HepG2 (cell line): ENCODE measurements around the gene LURAP1L. TPM values are rescaled to one million over a fixed set of nuclear protein-coding genes. Genes with fewer than 3 reads are reported as not detected.

Experiments
- ATAC-seq: fragments of 200-7000 bp; cut with Tn5 transposase; 3 replicates; pipeline ENCODE4 v1.9.1; 2020; ENCODE audit warnings: mild to moderate bottlenecking, moderate library complexity
- BruUV-seq: library from RNA; stranded (reverse); fragments of 400-500 nt; replicated peaks from 2 replicates; lab custom pipeline; 2021; lab: Mats Ljungman, UMichigan
- CTCF ChIA-PET: fragments of 300-600 bp; formaldehyde crosslinking; extraction: SDS; loops from one replicate; lab custom pipeline; 2021; ENCODE audit warnings: low total read pairs, inconsistent platforms, low intra/inter-chr PET ratio; lab: Yijun Ruan, JAX
- POLR2A ChIA-PET: fragments of 350-600 bp; sonication (Branson Sonifier 250); formaldehyde crosslinking; loops from one replicate; lab custom pipeline; 2020; ENCODE audit warnings: antibody characterized with exemption, inconsistent platforms; lab: Yijun Ruan, JAX
- DNase-seq: peaks from one replicate; pipeline ENCODE4 v3.0.0-alpha.2; 2015; ENCODE audit warnings: low spot score
- FAIRE-seq: peaks from 3 replicates; lab custom pipeline; 2011; peaks lifted over from hg19 to GRCh38; lab: Jason Lieb, UNC
- H2AFZ ChIP-seq: one replicate; pipeline ENCODE4 v1.6.1; 2011; ENCODE audit warnings: low read length, inconsistent platforms
- H3K27ac ChIP-seq: fragments of 300-600 bp; 3 replicates; pipeline ENCODE4 v1.8.0; 2011; ENCODE audit warnings: mixed run types, mild to moderate bottlenecking, mixed read lengths, low read length, inconsistent platforms; ENCODE audit not compliant: insufficient read depth; ENCODE audit errors: extremely low read length
- H3K27me3 ChIP-seq, 2 experiments: fragments of 200-600 bp in 1 of 2; 2 replicates in 1 of 2; 3 replicates in 1 of 2; pipeline versions ENCODE4 v1.6.0 to v1.8.0; 2011; ENCODE audit warnings: low read length in 2 of 2, mild to moderate bottlenecking in 2 of 2, moderate library complexity in 2 of 2, inconsistent platforms in 1 of 2; ENCODE audit not compliant: insufficient read depth in 2 of 2, control insufficient read depth in 1 of 2
- H3K36me3 ChIP-seq, 2 experiments: fragments of 200-600 bp in 1 of 2; replicated peaks in 1 of 2; 2 replicates in 1 of 2; 3 replicates in 1 of 2; pipeline versions ENCODE4 v1.5.1 to v1.8.0; 2011; ENCODE audit warnings: low read length in 2 of 2, inconsistent platforms in 1 of 2; ENCODE audit not compliant: insufficient read depth in 2 of 2, control insufficient read depth in 1 of 2
- H3K4me1 ChIP-seq: 2 replicates; pipeline ENCODE4 v1.5.1; 2012; ENCODE audit warnings: low read length, inconsistent platforms; ENCODE audit not compliant: insufficient read depth
- H3K4me2 ChIP-seq: 2 replicates; pipeline ENCODE4 v1.6.0; 2011; ENCODE audit warnings: low read depth, low read length, inconsistent platforms
- H3K4me3 ChIP-seq, 3 experiments: fragments of 200-600 bp in 1 of 3; sonication (generic), shearing (Covaris generic) in 1 of 3; replicated peaks in 1 of 3; 2 replicates each; pipeline ENCODE4 v1.5.1; 2011 to 2016; ENCODE audit warnings: low read length in 3 of 3, inconsistent platforms in 2 of 3, low read depth in 2 of 3, mild to moderate bottlenecking in 2 of 3, control low read depth in 1 of 3, mixed read lengths in 1 of 3; ENCODE audit not compliant: insufficient read depth in 1 of 3
- H3K79me2 ChIP-seq: one replicate; pipeline ENCODE4 v1.6.1; 2011; ENCODE audit warnings: low read length, inconsistent platforms; ENCODE audit not compliant: insufficient read depth
- H3K9ac ChIP-seq: 2 replicates; pipeline ENCODE4 v1.6.0; 2011; ENCODE audit warnings: mild to moderate bottlenecking, low read depth, low read length, inconsistent platforms; ENCODE audit not compliant: insufficient read depth
- H3K9me3 ChIP-seq: 2 replicates; pipeline ENCODE4 v1.5.1; 2012; ENCODE audit warnings: mild to moderate bottlenecking, low read length
- H4K20me1 ChIP-seq: 2 replicates; pipeline ENCODE4 v1.6.0; 2011; ENCODE audit warnings: inconsistent platforms, mild to moderate bottlenecking, low read length, moderate library complexity; ENCODE audit not compliant: insufficient read depth
- AGO2 ChIP-seq: fragments of 200-400 bp; formaldehyde crosslinking; optimal IDR thresholded peaks from 2 replicates; pipeline ENCODE3; 2017; ENCODE audit warnings: mild to moderate bottlenecking, low read depth, low read length, moderate library complexity
- AKAP8 ChIP-seq: sonication (generic); formaldehyde crosslinking; IDR thresholded peaks from 2 replicates; pipeline ENCODE4 v1.5.1; 2020; ENCODE audit warnings: mild to moderate bottlenecking, missing genetic modification reagents
- HOXA5 ChIP-seq: sonication (generic); formaldehyde crosslinking; IDR thresholded peaks from 2 replicates; pipeline ENCODE4 v1.4.0; 2020; ENCODE audit warnings: missing genetic modification reagents
- MED8 ChIP-seq: sonication (generic); formaldehyde crosslinking; IDR thresholded peaks from 2 replicates; pipeline ENCODE4 v1.8.1; 2023; ENCODE audit warnings: mild to moderate bottlenecking, missing genetic modification reagents; ENCODE audit not compliant: insufficient replicate concordance
- PBX3 ChIP-seq: sonication (generic); formaldehyde crosslinking; IDR thresholded peaks from 2 replicates; pipeline ENCODE4 v1.8.1; 2023; ENCODE audit warnings: missing genetic modification reagents, inconsistent platforms, borderline replicate concordance
- ZBTB1 ChIP-seq: sonication (generic); formaldehyde crosslinking; IDR thresholded peaks from 2 replicates; pipeline ENCODE4 v1.4.0; 2020; ENCODE audit warnings: missing genetic modification reagents, borderline replicate concordance
- ZFAT ChIP-seq: sonication (generic); formaldehyde crosslinking; conservative IDR thresholded peaks from 2 replicates; pipeline ENCODE4 v1.8.1; 2023; ENCODE audit warnings: missing genetic modification reagents, inconsistent platforms
- ZKSCAN5 ChIP-seq: sonication (generic); formaldehyde crosslinking; IDR thresholded peaks from 2 replicates; pipeline ENCODE4 v1.5.1; 2020; ENCODE audit warnings: mild to moderate bottlenecking, missing genetic modification reagents
- ZNF562 ChIP-seq: sonication (generic); formaldehyde crosslinking; IDR thresholded peaks from 2 replicates; pipeline ENCODE4 v1.8.0; 2022; ENCODE audit warnings: missing genetic modification reagents, borderline replicate concordance
- ZNF816 ChIP-seq: sonication (generic); formaldehyde crosslinking; IDR thresholded peaks from 2 replicates; pipeline ENCODE4 v1.8.0; 2022; ENCODE audit warnings: missing genetic modification reagents, mild to moderate bottlenecking, borderline replicate concordance
- ZNF83 ChIP-seq: sonication (generic); formaldehyde crosslinking; IDR thresholded peaks from 2 replicates; pipeline ENCODE4 v1.4.0; 2020; ENCODE audit warnings: missing genetic modification reagents, mild to moderate bottlenecking, borderline replicate concordance
- WGBS: methylation state at CpG from one replicate; pipeline ENCODE4 v1.1.6; 2017; ENCODE audit warnings: low lambda C conversion rate; 5-methylcytosine and 5-hydroxymethylcytosine counted together
- in situ Hi-C: cut with HindIII; loops from 2 replicates; pipeline ENCODE4 v1.10.0; 2017; ENCODE audit warnings: low pct_unique_long_range_greater_than_20kb; ENCODE audit not compliant: extremely low pct_ligation_motif_present
- intact Hi-C: fragments of 100-400 bp; cut with micrococcal nuclease; formaldehyde crosslinking; loops from one replicate; pipeline ENCODE4 v1.10.0; 2022; ENCODE audit not compliant: unreplicated experiment
- polyA plus RNA-seq, 8 experiments: library from polyadenylated mRNA; depleted of rRNA in 3 of 8; stranded (reverse) in 7 of 8; unstranded in 1 of 8; fragments of >200 nt; fragmentation: Illumina TruSeq in 4 of 8; extraction: Trizol in 4 of 8; gene quantifications; 2 replicates each; pipeline versions ENCODE4 v1.2.1 to v1.2.3, GENCODE V29; 2011 to 2016; ENCODE audit warnings: low read depth in 4 of 8, missing spikeins in 1 of 8, mixed read lengths in 1 of 8; ENCODE audit not compliant: insufficient read depth in 1 of 8
- total RNA-seq, 5 experiments: library from RNA; depleted of rRNA; stranded (reverse); fragments of >200 nt; fragmentation: Illumina TruSeq; extraction: Trizol; gene quantifications; 2 replicates each; pipeline ENCODE4 v1.2.3, GENCODE V29; 2016; ENCODE audit warnings: low read depth in 1 of 5
- TF ChIP-seq, protein P1 (sequence below): sonication (generic); formaldehyde crosslinking; IDR thresholded peaks from 2 replicates; pipeline ENCODE4 v1.5.1; 2020; ENCODE audit warnings: missing genetic modification reagents, mild to moderate bottlenecking, borderline replicate concordance
- TF ChIP-seq, protein P2 (sequence below): sonication (generic); formaldehyde crosslinking; IDR thresholded peaks from 2 replicates; pipeline ENCODE4 v1.4.0; 2020; ENCODE audit warnings: mild to moderate bottlenecking, missing genetic modification reagents

Gene LURAP1L
- total and polyA plus RNA-seq, 2 of the 13 experiments (the other 11 are each of a cell fraction or from before 2014, with no cell fraction given), result 6.7 to 16.6 TPM

GRCh38 chr9:12781226-12781733 is 6.5 kb downstream of the LURAP1L start:
- no peak for TF ChIP-seq ZFAT (CRISPR knock-in tag)
- no peak for TF ChIP-seq ZNF562 (CRISPR knock-in tag)
- TF ChIP-seq HOXA5, result no peak
- TF ChIP-seq PBX3 (CRISPR knock-in tag), result no peak
- TF ChIP-seq ZKSCAN5 (CRISPR knock-in tag), result no peak
- no peak for TF ChIP-seq ZBTB1 (CRISPR knock-in tag)
- TF ChIP-seq AKAP8 (CRISPR knock-in tag), result no peak
- TF ChIP-seq, protein P1, sequence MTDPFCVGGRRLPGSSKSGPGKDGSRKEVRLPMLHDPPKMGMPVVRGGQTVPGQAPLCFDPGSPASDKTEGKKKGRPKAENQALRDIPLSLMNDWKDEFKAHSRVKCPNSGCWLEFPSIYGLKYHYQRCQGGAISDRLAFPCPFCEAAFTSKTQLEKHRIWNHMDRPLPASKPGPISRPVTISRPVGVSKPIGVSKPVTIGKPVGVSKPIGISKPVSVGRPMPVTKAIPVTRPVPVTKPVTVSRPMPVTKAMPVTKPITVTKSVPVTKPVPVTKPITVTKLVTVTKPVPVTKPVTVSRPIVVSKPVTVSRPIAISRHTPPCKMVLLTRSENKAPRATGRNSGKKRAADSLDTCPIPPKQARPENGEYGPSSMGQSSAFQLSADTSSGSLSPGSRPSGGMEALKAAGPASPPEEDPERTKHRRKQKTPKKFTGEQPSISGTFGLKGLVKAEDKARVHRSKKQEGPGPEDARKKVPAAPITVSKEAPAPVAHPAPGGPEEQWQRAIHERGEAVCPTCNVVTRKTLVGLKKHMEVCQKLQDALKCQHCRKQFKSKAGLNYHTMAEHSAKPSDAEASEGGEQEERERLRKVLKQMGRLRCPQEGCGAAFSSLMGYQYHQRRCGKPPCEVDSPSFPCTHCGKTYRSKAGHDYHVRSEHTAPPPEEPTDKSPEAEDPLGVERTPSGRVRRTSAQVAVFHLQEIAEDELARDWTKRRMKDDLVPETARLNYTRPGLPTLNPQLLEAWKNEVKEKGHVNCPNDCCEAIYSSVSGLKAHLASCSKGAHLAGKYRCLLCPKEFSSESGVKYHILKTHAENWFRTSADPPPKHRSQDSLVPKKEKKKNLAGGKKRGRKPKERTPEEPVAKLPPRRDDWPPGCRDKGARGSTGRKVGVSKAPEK (CRISPR knock-in tag), result no peak
- TF ChIP-seq MED8 (CRISPR knock-in tag), result no peak
- TF ChIP-seq ZNF83, result no peak
- TF ChIP-seq, protein P2, sequence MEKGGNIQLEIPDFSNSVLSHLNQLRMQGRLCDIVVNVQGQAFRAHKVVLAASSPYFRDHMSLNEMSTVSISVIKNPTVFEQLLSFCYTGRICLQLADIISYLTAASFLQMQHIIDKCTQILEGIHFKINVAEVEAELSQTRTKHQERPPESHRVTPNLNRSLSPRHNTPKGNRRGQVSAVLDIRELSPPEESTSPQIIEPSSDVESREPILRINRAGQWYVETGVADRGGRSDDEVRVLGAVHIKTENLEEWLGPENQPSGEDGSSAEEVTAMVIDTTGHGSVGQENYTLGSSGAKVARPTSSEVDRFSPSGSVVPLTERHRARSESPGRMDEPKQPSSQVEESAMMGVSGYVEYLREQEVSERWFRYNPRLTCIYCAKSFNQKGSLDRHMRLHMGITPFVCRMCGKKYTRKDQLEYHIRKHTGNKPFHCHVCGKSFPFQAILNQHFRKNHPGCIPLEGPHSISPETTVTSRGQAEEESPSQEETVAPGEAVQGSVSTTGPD (CRISPR knock-in tag), result no peak
- TF ChIP-seq ZNF816 (CRISPR knock-in tag), result no peak
- no peak for TF ChIP-seq AGO2
- FAIRE-seq (no peak), DNase-seq (no peak), ATAC-seq (no peak)
- BruUV-seq, result no TSS peak
- Histone ChIP-seq H3K27me3 (no peaks in the 10 kb centered on the region; a peak in 1 of 5 replicates), H3K4me3 (no peak overlapping the region), H4K20me1 (no peaks in the 10 kb centered on the region), H3K4me2 (no peak overlapping the region), H3K36me3 (no peaks in the 10 kb centered on the region), H3K9ac (no peak overlapping the region), H3K9me3 (peaks cover 16% of the 10 kb centered on the region), H3K79me2 (peaks cover 77% of the 10 kb centered on the region), H2AFZ (no peak overlapping the region), H3K4me1 (peaks cover 51% of the 10 kb centered on the region), H3K27ac (no peak overlapping the region)
- intact Hi-C loops, result no loop called here
- WGBS, result 97% methylated on average over 9 of the region's 9 CpGs
- CTCF ChIA-PET, result no interaction called here
- in situ Hi-C loops, result no loop called here
- POLR2A ChIA-PET, result interaction anchor here (1.2 kb wide), 1 partner anchor 33 kb away, joined by 4 read pairs; no protein-coding TSS in a partner anchor
